A673 (cell line): ENCODE data around the gene TMEM114. TPM values are rescaled to one million over a fixed set of nuclear protein-coding genes. Genes with fewer than 3 reads are reported as not detected.

Experiments used
- BruUV-seq: library from RNA; stranded (reverse); fragments of 400-500 nt; replicated peaks from 2 replicates; lab custom pipeline; 2021; lab: Mats Ljungman, UMichigan
- CTCF ChIA-PET: fragments of 300-600 bp; sonication (Branson Sonifier 250); formaldehyde crosslinking; loops from one replicate; lab custom pipeline; 2022; ENCODE audit warnings: antibody characterized with exemption; lab: Charles Lee
- POLR2A ChIA-PET: fragments of 300-600 bp; sonication (Branson Sonifier 250); formaldehyde crosslinking; loops from one replicate; lab custom pipeline; 2022; ENCODE audit warnings: antibody characterized with exemption; ENCODE audit not compliant: low non-redundant PET; lab: Charles Lee
- DNase-seq: peaks from one replicate; pipeline ENCODE4 v3.0.0-alpha.2; 2015; ENCODE audit warnings: low spot score
- H3K27ac ChIP-seq: fragments of 200-600 bp; sonication (generic); 2 replicates; pipeline ENCODE4 v1.5.1; 2016; ENCODE audit warnings: mixed run types, low read depth, mild to moderate bottlenecking, mixed read lengths, antibody characterized with exemption, low read length; ENCODE audit not compliant: poor library complexity, severe bottlenecking
- H3K27me3 ChIP-seq: fragments of 200-600 bp; sonication (generic); replicated peaks from 2 replicates; pipeline ENCODE4 v1.6.1; 2017; ENCODE audit warnings: mixed run types, low read depth, mild to moderate bottlenecking, mixed read lengths, antibody characterized with exemption, low read length; ENCODE audit not compliant: insufficient read depth, poor library complexity
- H3K36me3 ChIP-seq: fragments of 200-600 bp; sonication (generic); 2 replicates; pipeline ENCODE4 v1.6.1; 2016; ENCODE audit warnings: mixed run types, mild to moderate bottlenecking, mixed read lengths, antibody characterized with exemption, low read length; ENCODE audit not compliant: insufficient read depth, poor library complexity, severe bottlenecking
- H3K4me1 ChIP-seq: fragments of 200-600 bp; sonication (generic); 2 replicates; pipeline ENCODE4 v1.6.1; 2017; ENCODE audit warnings: mixed run types, mild to moderate bottlenecking, mixed read lengths, antibody characterized with exemption, low read length; ENCODE audit not compliant: insufficient read depth, poor library complexity, severe bottlenecking
- H3K4me3 ChIP-seq: fragments of 200-600 bp; sonication (generic); 2 replicates; pipeline ENCODE4 v1.5.1; 2016; ENCODE audit warnings: low read depth, mixed run types, mild to moderate bottlenecking, mixed read lengths, low read length; ENCODE audit not compliant: poor library complexity, severe bottlenecking
- H3K9me3 ChIP-seq: fragments of 200-600 bp; sonication (generic); 2 replicates; pipeline ENCODE4 v1.6.1; 2016; ENCODE audit warnings: mixed run types, low read depth, mild to moderate bottlenecking, mixed read lengths, antibody characterized with exemption, low read length; ENCODE audit not compliant: poor library complexity, severe bottlenecking
- EZH2 ChIP-seq: fragments of 200-600 bp; sonication (generic); IDR thresholded peaks from 2 replicates; pipeline ENCODE4 v1.6.1; 2017; ENCODE audit warnings: borderline replicate concordance, low read depth, mild to moderate bottlenecking, mixed read lengths, antibody characterized with exemption, low read length; ENCODE audit not compliant: poor library complexity, severe bottlenecking
- intact Hi-C: fragments of 100-400 bp; cut with micrococcal nuclease; formaldehyde crosslinking; loops from one replicate; pipeline ENCODE4 v1.10.0; 2022; ENCODE audit not compliant: unreplicated experiment
- total RNA-seq: library from RNA; stranded (reverse); gene quantifications from 2 replicates; pipeline ENCODE4 v1.2.3, GENCODE V29; 2021
- TF ChIP-seq, protein P1 (sequence below): fragments of 300-800, 200-600 bp; sonication (generic); conservative IDR thresholded peaks from 2 replicates; pipeline ENCODE4 v1.5.1; 2017; ENCODE audit warnings: low read depth, mild to moderate bottlenecking, antibody characterized with exemption, low read length, moderate library complexity, mixed read lengths

Gene TMEM114
- total RNA-seq, 1 experiment from 2014 or later: 0.86 TPM

DNA sequence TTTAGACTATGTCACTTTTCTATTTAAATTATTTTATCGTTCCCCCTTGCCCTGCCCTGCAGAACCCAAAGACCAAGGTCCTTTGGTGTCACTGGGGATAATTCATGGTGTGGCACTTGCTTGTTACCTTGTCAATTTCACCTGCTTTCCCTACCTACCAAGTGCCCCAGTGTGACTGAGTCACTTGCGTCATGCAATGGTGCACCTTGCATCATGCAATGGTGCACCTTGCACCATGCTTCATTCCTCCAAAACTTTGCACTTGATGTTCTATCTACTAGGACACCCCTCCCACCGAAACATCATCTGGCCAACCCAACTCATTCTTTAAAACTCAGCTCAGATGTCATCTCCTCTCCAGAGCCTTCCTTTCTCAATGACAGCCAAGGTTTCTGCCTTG lies 47.1 kb downstream of the TMEM114 start:
- CTCF ChIA-PET: no interaction called here
- intact Hi-C loops: no loop called here
- POLR2A ChIA-PET: no interaction called here
- no peak overlapping the region for H3K27ac ChIP-seq
- H3K36me3 ChIP-seq: no peaks in the 10 kb centered on the region
- TF ChIP-seq, protein P1, sequence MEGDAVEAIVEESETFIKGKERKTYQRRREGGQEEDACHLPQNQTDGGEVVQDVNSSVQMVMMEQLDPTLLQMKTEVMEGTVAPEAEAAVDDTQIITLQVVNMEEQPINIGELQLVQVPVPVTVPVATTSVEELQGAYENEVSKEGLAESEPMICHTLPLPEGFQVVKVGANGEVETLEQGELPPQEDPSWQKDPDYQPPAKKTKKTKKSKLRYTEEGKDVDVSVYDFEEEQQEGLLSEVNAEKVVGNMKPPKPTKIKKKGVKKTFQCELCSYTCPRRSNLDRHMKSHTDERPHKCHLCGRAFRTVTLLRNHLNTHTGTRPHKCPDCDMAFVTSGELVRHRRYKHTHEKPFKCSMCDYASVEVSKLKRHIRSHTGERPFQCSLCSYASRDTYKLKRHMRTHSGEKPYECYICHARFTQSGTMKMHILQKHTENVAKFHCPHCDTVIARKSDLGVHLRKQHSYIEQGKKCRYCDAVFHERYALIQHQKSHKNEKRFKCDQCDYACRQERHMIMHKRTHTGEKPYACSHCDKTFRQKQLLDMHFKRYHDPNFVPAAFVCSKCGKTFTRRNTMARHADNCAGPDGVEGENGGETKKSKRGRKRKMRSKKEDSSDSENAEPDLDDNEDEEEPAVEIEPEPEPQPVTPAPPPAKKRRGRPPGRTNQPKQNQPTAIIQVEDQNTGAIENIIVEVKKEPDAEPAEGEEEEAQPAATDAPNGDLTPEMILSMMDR: no peak
- no peak for TF ChIP-seq EZH2
- no peak overlapping the region for H3K4me3 ChIP-seq
- H3K4me1 ChIP-seq: no peaks in the 10 kb centered on the region
- H3K9me3 ChIP-seq: no peaks in the 10 kb centered on the region
- peaks cover 29% of the 10 kb centered on the region for H3K27me3 ChIP-seq
- no TSS peak for BruUV-seq
- DNase-seq: no peak

DNA sequence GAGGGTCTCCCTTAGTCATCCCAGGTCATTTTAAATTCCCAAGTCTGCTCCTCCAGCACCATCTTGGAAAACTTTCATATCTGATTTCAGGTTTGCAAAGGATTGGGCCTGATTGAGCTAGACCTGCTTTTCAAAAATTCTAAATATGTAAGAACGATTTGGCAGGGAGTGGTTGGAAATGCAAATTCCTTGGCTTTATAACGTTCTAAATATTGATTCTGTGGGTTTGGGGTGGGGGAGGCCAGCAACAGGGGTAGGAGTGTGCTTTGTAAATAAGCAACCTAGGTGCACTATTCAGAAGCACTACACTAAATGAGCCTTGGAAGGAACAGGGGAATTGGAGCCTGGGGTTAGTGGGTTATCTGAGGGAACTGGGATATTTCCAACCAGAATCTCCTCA lies 47.9 kb downstream of the TMEM114 start:
- BruUV-seq: no TSS peak

DNA sequence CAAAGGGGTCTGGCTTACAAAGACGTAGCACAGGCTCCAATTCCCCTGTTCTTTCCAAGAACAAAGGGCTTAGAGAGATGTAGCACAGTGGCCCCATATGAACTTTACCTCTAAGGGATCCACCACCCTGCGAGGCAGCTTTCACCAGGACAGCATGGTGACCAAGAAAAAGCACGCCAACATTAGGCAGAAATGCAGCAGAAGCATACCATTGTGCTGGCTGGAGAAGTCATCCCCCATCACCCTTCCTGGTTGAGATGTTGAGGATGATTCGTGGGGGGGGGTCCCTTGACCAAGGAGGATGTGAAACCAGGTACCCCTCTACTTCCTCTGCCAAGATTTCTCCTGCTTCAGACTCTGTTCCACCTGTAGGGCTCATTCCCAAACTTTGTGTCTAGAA lies 48.4 kb downstream of the TMEM114 start:
- H3K4me1 ChIP-seq: no peaks in the 10 kb centered on the region
- ChIA-PET CTCF (no interaction called here), POLR2A (no interaction called here)
- no peaks in the 10 kb centered on the region for H3K36me3 ChIP-seq
- DNase-seq: no peak
- H3K4me3 ChIP-seq: no peak overlapping the region
- no TSS peak for BruUV-seq
- H3K27ac ChIP-seq: no peak overlapping the region
- peaks cover 29% of the 10 kb centered on the region for H3K27me3 ChIP-seq
- intact Hi-C loops: no loop called here
- no peaks in the 10 kb centered on the region for H3K9me3 ChIP-seq
- TF ChIP-seq, protein P1: no peak

More for the DNA sequence above, 47.9 kb downstream of the TMEM114 start:
- Histone ChIP-seq H3K27ac (no peak overlapping the region), H3K4me1 (no peaks in the 10 kb centered on the region), H3K27me3 (peaks cover 29% of the 10 kb centered on the region), H3K9me3 (no peaks in the 10 kb centered on the region), H3K36me3 (no peaks in the 10 kb centered on the region), H3K4me3 (no peak overlapping the region)
- intact Hi-C loops: no loop called here
- no peak for TF ChIP-seq EZH2
- DNase-seq: no peak
- ChIA-PET POLR2A (no interaction called here), CTCF (no interaction called here)

DNA sequence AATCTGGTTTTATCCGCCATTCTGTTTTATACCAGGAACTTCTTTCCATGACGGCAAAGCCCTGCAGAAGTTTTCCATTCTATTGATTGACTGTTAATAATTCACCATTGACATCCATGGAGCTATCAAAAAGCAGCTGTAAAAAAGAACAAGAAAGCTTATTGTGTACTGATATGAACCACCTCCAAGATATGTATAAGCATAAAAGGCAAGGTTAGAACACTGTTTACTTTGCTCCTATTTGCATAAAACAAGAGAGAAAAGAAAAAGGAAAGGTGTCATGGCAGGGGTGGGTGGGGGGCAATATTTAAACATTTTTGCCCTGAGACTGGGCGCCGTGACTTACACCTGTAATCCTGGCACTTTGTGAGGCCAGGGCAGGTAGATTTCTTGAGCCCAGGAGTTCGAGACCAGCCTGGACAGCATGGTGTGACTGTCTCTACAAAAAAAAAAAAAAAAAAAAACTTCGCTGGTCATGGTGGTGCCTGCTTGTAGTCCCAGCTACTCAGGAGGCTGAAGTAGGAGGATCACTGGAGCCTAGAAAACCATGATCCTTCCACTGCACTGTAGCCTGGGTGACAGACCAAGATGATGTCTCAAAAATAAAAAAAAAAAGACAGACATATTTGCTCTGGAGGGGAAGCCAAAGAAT lies 52.5 kb downstream of the TMEM114 start:
- Histone ChIP-seq H3K9me3 (no peaks in the 10 kb centered on the region), H3K27me3 (peaks cover 4% of the 10 kb centered on the region), H3K4me3 (no peak overlapping the region), H3K4me1 (no peaks in the 10 kb centered on the region), H3K27ac (no peak overlapping the region), H3K36me3 (no peaks in the 10 kb centered on the region)
- TF ChIP-seq, protein P1: no peak
- TF ChIP-seq EZH2: no peak
- intact Hi-C loops: no loop called here
- CTCF ChIA-PET: no interaction called here
- DNase-seq: no peak
- BruUV-seq: no TSS peak
- POLR2A ChIA-PET: interaction anchor here (0.5 kb wide), 1 partner anchor 235 kb away, joined by 5 read pairs; no protein-coding TSS in a partner anchor
